ENCODE measurements around the gene ASMTL.
"Not testable (repeated sequence)": the region's sequence is repeated elsewhere in the genome, so short reads cannot be mapped to it uniquely, and the experiment has no call there.

The ASMTL gene

DNA sequence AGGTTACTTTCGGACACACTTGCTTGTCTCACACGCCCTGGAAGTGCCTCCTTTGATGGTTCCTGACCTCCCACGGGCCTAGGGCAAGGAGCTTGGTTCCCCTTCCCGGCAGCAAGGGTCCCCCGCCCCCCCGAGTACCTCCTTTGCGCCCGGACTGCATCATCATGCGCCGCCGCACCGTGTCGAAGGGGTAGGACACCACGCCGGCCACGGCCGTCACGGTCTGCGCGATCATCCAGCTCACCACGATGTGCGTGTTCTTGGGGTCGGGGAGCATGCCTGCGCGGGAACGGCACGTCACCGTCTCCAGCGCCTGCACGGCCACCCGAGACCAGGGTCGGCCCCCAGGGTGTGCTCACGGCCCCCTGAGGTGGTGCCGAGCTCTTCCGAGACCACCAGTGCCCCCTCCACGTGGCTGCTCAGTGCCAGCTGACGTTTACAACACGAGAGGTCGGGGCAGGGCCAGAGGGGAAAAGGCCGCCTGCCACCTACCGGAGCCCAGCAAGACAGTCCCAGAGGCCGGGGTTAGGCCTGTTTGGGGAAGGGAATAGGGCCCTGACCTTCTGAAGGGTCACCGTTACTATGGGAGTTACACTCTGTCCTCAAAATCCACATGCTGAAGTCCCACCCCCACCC is 65.5 kb downstream of the ASMTL start:
- DNase-seq, result no peak

DNA sequence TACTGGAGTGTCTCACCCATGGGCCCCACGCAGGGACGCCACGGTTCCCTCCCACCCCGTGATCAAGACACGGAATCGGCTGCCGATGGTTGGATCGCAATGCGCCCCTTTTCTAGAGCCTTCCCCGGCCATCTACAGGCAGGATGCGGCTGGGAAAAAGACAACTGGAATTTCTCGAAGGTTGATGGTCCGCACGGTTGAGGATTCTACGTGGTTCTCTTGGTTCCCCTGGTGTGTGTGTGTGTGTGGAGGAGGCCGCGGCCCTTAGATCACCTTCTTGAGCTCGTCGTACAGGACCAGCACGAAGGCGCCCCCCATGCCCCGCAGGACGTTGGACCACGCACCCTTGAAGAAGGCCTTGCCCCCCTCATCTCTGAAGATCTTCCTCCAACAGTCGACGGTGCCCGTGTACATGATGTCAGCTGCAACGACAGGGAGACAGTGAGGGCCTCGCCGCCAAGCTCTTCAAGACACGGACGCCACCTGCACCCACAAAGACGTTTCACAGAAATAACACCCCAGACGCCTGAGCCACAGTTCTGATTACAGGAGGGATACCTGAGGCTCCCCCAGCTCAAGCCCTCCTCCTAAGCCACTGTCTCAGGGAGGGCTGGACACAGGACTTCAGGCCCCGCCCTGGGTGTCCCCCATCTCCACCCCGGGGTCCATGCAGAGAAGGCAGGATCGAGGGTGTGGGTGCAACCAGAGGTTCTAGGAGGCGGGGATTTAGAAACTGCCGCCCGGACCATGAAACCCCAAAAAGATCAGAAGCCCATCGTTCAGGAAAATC is 66.2 kb downstream of the ASMTL start:
- DNase-seq, result no peak

GRCh38 chrX:1385253-1386223 is 67.2 kb downstream of the ASMTL start:
- DNase-seq, result no peak

DNA sequence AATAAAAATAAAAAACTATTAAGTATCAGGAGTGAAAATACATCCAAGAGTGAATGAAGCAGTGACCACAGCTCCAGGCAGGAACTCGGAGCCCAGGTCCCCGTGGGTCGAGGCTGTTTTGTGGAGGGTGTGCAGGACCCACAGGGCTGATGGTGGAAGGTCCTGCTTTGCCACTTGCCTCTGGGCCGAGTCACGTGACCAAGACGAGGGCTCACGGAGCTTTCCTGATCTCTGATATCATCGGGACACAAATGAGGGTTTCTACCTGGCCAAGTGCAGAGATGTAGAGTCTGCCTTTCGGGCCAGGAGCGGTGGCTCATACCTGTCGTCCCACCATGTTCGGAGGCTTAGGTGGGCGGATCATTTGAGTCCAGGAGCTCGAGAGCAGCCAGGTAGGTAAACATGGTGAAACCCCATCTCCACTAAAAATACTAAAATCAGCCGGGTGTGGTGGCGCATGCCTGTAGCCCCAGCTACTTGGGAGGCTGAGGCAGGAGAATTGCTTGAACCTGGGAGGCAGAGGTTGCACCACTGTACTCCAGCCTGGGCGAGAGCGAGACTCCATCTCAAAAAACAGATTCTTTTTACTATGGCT is 68.0 kb downstream of the ASMTL start:
- DNase-seq, result no peak

DNA sequence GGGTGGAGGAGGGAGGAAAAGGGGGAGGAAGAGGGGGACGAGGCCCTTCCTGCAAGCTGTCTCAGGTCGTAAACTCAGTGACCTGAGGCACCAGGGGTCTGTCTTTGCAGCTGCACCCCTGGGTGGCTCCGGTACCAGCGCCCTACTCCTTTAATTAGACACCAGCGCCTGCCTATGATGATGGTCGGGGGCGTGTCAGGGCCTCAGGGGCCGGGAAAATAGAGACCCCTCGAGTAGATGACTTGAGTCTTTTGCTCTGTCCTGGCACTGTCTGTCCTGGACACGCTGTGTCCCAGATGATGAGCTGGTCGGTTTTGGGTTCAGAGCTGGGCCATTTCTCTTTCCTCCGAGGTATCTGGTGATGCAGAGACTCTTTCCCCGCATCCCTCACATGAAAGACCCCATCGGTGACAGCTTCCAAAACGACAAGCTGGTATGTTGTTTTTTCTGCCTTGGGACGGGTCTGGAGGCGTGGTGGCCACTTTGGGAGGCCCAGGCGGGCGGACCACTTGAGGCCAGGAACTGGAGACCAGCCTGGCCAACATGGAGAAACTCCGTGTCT is 72.0 kb downstream of the ASMTL start:
- DNase-seq, result no peak

DNA sequence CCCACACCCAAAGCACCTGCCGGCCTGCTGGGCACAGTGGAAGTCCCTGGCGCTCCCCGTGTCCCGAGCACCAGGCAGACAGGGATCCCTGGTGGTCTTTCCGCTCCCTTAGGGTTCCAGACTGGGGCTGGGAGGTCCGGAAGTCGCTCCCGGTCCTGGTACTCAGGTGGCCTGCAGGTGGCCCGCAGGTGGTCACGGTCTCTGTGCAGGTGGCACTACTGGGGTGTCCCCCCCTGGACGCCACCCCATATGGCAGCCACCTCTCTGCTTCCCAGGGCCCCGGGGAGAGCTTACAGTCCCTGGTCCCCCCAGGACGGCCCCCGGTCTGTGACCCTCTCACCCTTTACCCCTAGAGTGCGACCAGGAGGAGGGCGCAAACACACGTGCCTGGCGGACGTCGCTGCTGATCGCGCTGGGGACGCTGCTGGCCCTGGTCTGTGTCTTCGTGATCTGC is 74.4 kb downstream of the ASMTL start:
- no peak for DNase-seq

DNA sequence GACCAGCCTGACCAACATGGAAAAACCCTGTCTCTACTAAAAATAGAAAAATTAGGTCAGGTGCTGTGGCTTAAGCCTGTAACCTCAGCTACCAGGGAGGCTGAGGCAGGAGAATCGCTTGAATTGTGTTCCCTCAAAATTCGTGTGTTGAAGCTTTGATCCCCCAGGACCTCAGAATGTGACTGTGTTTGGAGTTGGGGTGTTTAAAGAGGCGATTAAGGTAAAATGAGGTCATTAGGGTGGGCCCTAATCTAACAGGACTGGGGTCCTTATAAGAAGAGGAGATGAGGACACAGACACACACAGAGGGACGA is 84.4 kb downstream of the ASMTL start:
- DNase-seq, result no peak

- DNase-seq, result not testable (repeated sequence)
These were observed 86.3 kb downstream of the ASMTL start for GRCh38 chrX:1366363-1366762.

DNA sequence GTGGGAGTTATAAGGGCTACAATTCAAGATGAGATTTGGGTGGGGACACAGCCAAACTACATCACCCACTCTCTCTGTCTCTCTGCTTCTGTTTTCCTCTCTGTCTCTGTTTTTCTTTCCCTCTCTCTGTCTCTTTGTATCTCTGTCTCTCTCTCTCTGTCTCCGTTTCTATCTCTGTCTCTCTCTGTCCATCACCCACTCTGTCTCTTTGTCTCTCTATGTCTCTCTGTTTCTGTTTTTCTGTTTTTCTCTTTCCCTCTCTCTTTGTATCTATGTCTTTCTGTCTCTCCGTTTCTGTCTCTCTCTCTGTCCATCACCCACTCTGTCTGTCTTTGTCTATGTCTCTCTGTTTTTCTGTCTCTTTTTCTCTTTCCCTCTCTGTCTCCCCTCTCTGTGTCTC is 90.8 kb downstream of the ASMTL start:
- no peak for DNase-seq

- DNase-seq, result no peak
These were observed 91.4 kb downstream of the ASMTL start for GRCh38 chrX:1361275-1361674.

GRCh38 chrX:1360171-1360570 is 92.5 kb downstream of the ASMTL start:
- DNase-seq, result no peak

- DNase-seq, result no peak
These were observed 93.2 kb downstream of the ASMTL start for GRCh38 chrX:1359477-1359873.

- no peak for DNase-seq
These were observed 93.8 kb downstream of the ASMTL start for GRCh38 chrX:1358793-1359476.

GRCh38 chrX:1357993-1358392 is 94.7 kb downstream of the ASMTL start:
- DNase-seq, result no peak

- DNase-seq, result no peak
These were observed 97.3 kb downstream of the ASMTL start for GRCh38 chrX:1355131-1356046.

- no peak for DNase-seq
These were observed 98.4 kb downstream of the ASMTL start for GRCh38 chrX:1354036-1355019.

Measured in DMS79 treated with DMSO at 0.1 percent for 48 hours (cell line).